HEK293T (cell line): ENCODE measurements around the gene PCBP4.

Source experiments
- ARNT ChIP-seq: fragments of 450-650 bp; IDR thresholded peaks from 2 replicates; pipeline ENCODE4 v1.6.1; 2017; ENCODE audit warnings: mild to moderate bottlenecking
- FOXM1 ChIP-seq: fragments of 450-650 bp; IDR thresholded peaks from 2 replicates; pipeline ENCODE4 v1.6.1; 2017; ENCODE audit warnings: mild to moderate bottlenecking, borderline replicate concordance
- SP1 ChIP-seq: fragments of 450-650 bp; IDR thresholded peaks from 2 replicates; pipeline ENCODE4 v1.6.1; 2017
- SUZ12 ChIP-seq: fragments of 450-650 bp; IDR thresholded peaks from 2 replicates; pipeline ENCODE4 v1.6.1; 2016; ENCODE audit warnings: mild to moderate bottlenecking

DNA sequence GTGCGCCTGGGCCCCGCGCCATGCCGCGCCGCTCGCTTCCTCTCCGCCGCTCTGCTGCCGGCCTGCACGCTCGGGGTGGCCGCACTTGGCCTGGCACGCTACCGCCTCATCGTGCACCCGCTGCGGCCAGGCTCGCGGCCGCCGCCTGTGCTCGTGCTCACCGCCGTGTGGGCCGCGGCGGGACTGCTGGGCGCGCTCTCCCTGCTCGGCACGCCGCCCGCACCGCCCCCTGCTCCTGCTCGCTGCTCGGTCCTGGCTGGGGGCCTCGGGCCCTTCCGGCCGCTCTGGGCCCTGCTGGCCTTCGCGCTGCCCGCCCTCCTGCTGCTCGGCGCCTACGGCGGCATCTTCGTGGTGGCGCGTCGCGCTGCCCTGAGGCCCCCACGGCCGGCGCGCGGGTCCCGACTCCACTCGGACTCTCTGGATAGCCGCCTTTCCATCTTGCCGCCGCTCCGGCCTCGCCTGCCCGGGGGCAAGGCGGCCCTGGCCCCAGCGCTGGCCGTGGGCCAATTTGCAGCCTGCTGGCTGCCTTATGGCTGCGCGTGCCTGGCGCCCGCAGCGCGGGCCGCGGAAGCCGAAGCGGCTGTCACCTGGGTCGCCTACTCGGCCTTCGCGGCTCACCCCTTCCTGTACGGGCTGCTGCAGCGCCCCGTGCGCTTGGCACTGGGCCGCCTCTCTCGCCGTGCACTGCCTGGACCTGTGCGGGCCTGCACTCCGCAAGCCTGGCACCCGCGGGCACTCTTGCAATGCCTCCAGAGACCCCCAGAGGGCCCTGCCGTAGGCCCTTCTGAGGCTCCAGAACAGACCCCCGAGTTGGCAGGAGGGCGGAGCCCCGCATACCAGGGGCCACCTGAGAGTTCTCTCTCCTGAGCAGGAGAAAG, 11.1 kb downstream of the PCBP4 start:
- no peak for TF ChIP-seq FOXM1
- TF ChIP-seq SP1 = no peak
- TF ChIP-seq ARNT = no peak
- no peak for TF ChIP-seq SUZ12
